Measurements from ENCODE around the gene CFAP141.
"Not testable (repeated sequence)": the region's sequence is repeated elsewhere in the genome, so short reads cannot be mapped to it uniquely, and the experiment has no call there.

The CFAP141 gene

GRCh38 chr1:154208677-154209388, 2.7 kb upstream of the CFAP141 start:
- no peak for DNase-seq

- no peak for DNase-seq
Observed at GRCh38 chr1:154207262-154207661, 1.1 kb upstream of the CFAP141 start.

- not testable (repeated sequence) for DNase-seq
Observed at GRCh38 chr1:154205778-154206177, 355 bp downstream of the CFAP141 start.

- DNase-seq = no peak
Observed at GRCh38 chr1:154199563-154199879, 6.6 kb downstream of the CFAP141 start.

GRCh38 chr1:154198756-154199562, 7.2 kb downstream of the CFAP141 start:
- peak; percentile 60 for DNase-seq

GRCh38 chr1:154193821-154194220, 12.3 kb downstream of the CFAP141 start:
- no peak for DNase-seq

GRCh38 chr1:154192476-154192875, 13.7 kb downstream of the CFAP141 start:
- DNase-seq = no peak

GRCh38 chr1:154191990-154192461, 14.1 kb downstream of the CFAP141 start, which contains the start of gene TPM3:
TPM3 (minus strand) TSS chr1:154192100; CDS start chr1:154192018, 82 bp downstream.
- DNase-seq = no peak

- DNase-seq = no peak
Observed at GRCh38 chr1:154190550-154190949, 15.6 kb downstream of the CFAP141 start.

GRCh38 chr1:154186852-154187501, 19.2 kb downstream of the CFAP141 start:
- DNase-seq = no peak

GRCh38 chr1:154186177-154186576, 20.0 kb downstream of the CFAP141 start:
- DNase-seq = peak; percentile 24

- peak; percentile 97 for DNase-seq
Observed at GRCh38 chr1:154183046-154183915, 22.9 kb downstream of the CFAP141 start.

- DNase-seq = peak; percentile 67
Observed at GRCh38 chr1:154182344-154183045, 23.6 kb downstream of the CFAP141 start.

- no peak for DNase-seq
Observed at GRCh38 chr1:154181944-154182343, 24.2 kb downstream of the CFAP141 start.

- no peak for DNase-seq
Observed at GRCh38 chr1:154179946-154180687, 26.0 kb downstream of the CFAP141 start.

GRCh38 chr1:154178911-154179811, 27.0 kb downstream of the CFAP141 start:
- no peak for DNase-seq

GRCh38 chr1:154178013-154178412, 28.1 kb downstream of the CFAP141 start:
- DNase-seq = no peak

GRCh38 chr1:154176337-154176736, 29.8 kb downstream of the CFAP141 start:
- DNase-seq = peak; percentile 80

GRCh38 chr1:154174654-154175053, 31.5 kb downstream of the CFAP141 start:
- DNase-seq = no peak

GRCh38 chr1:154171880-154172279, 34.3 kb downstream of the CFAP141 start:
- DNase-seq = no peak

Measured in fibroblast of skin of back (primary cell).